H1 (cell line): Measurements from ENCODE around the gene TEAD1.

Experiments used
- EP300 ChIP-seq, 2 experiments: IDR thresholded peaks; 1 replicate in 1 of 2; 2 replicates in 1 of 2; pipeline ENCODE4 v1.6.1; 2011 to 2012; ENCODE audit warnings: low read depth in 2 of 2, low read length in 2 of 2, mild to moderate bottlenecking in 2 of 2, borderline replicate concordance in 1 of 2, inconsistent platforms in 1 of 2, moderate library complexity in 1 of 2
- POLR2A ChIP-seq, 2 experiments: IDR thresholded peaks; 1 replicate in 1 of 2; 2 replicates in 1 of 2; pipeline ENCODE4 v1.6.1; 2011; ENCODE audit warnings: low read depth in 2 of 2, low read length in 2 of 2, mild to moderate bottlenecking in 2 of 2; ENCODE audit errors: control extremely low read depth in 1 of 2
- RFX5 ChIP-seq: IDR thresholded peaks from 2 replicates; pipeline ENCODE4 v1.6.1; 2011; ENCODE audit warnings: low read depth, low read length, improper control_type of control experiment, borderline replicate concordance
- TAF1 ChIP-seq: IDR thresholded peaks from 2 replicates; pipeline ENCODE4 v1.6.1; 2011; ENCODE audit warnings: mild to moderate bottlenecking, low read depth, low read length

- TF ChIP-seq POLR2A (IDR thresholded peaks at IDR 0.05; ENCODE audit: control extremely low read depth in 1 of 2, low read depth in 2 of 2, low read length in 2 of 2): no peak
- no peak for TF ChIP-seq EP300 (IDR thresholded peaks at IDR 0.05; ENCODE audit: borderline replicate concordance in 1 of 2, low read depth in 2 of 2, low read length in 2 of 2)
- TF ChIP-seq RFX5: no peak
- no peak for TF ChIP-seq TAF1
Observed at GRCh38 chr11:12786891-12787290, 112.7 kb downstream of the TEAD1 start.
